RWPE2 (cell line): ENCODE results near the gene SNN.
A peak's percentile ranks its signal among the peaks of the same experiment; 100 is the strongest.

ENCODE experiments used
- ATAC-seq: fragments of 200-7000 bp; cut with Tn5 transposase; 3 replicates; pipeline ENCODE4 v1.9.1; 2021; ENCODE audit warnings: low read depth
- DNase-seq: peaks from one replicate; pipeline ENCODE4 v3.0.0-alpha.2; 2020; ENCODE audit warnings: low spot score
- H3K27ac ChIP-seq: fragments of 450-650 bp; 2 replicates; pipeline ENCODE4 v1.5.1; 2017; ENCODE audit warnings: mild to moderate bottlenecking; ENCODE audit not compliant: poor library complexity, severe bottlenecking
- H3K27me3 ChIP-seq: fragments of 250-450 bp; sonication (Bioruptor Pico); 2 replicates; pipeline ENCODE4 v1.5.1; 2021; ENCODE audit warnings: mild to moderate bottlenecking, moderate library complexity; ENCODE audit not compliant: insufficient read depth, poor library complexity, severe bottlenecking
- H3K36me3 ChIP-seq: fragments of 250-450 bp; sonication (Bioruptor Pico); 2 replicates; pipeline ENCODE4 v1.5.1; 2020; ENCODE audit warnings: low read depth, mild to moderate bottlenecking, moderate library complexity
- H3K4me1 ChIP-seq: fragments of 250-450 bp; sonication (Bioruptor Pico); 2 replicates; pipeline ENCODE4 v1.5.1; 2021; ENCODE audit warnings: mild to moderate bottlenecking, moderate library complexity; ENCODE audit not compliant: insufficient read depth, poor library complexity, severe bottlenecking
- H3K4me3 ChIP-seq: fragments of 250-450 bp; sonication (Bioruptor Pico); 2 replicates; pipeline ENCODE4 v1.5.1; 2021; ENCODE audit warnings: mild to moderate bottlenecking, moderate library complexity; ENCODE audit not compliant: severe bottlenecking
- H3K9me3 ChIP-seq: fragments of 250-450 bp; sonication (Bioruptor Pico); 2 replicates; pipeline ENCODE4 v1.5.1; 2021; ENCODE audit warnings: mild to moderate bottlenecking, moderate library complexity; ENCODE audit not compliant: severe bottlenecking
- CTCF ChIP-seq: fragments of 450-650 bp; IDR thresholded peaks from one replicate; pipeline ENCODE4 v1.5.1; 2017; ENCODE audit warnings: mild to moderate bottlenecking, moderate library complexity; ENCODE audit not compliant: poor library complexity, severe bottlenecking

SNN gene

GRCh38 chr16:11642765-11643116 is 25.5 kb upstream of the SNN start:
- peaks cover 18% of the 10 kb centered on the region for H3K4me1 ChIP-seq
- H3K9me3 ChIP-seq, result no peaks in the 10 kb centered on the region
- no peak overlapping the region for H3K27ac ChIP-seq
- no peak for DNase-seq
- no peaks in the 10 kb centered on the region for H3K36me3 ChIP-seq
- no peak overlapping the region for H3K4me3 ChIP-seq
- no peak for TF ChIP-seq CTCF
- no peak for ATAC-seq
- no peaks in the 10 kb centered on the region for H3K27me3 ChIP-seq

- Histone ChIP-seq H3K4me1 (no peaks in the 10 kb centered on the region), H3K27ac (no peak overlapping the region), H3K9me3 (no peaks in the 10 kb centered on the region), H3K36me3 (no peaks in the 10 kb centered on the region), H3K27me3 (no peaks in the 10 kb centered on the region), H3K4me3 (no peak overlapping the region)
- TF ChIP-seq CTCF, result no peak
- no peak for DNase-seq
- ATAC-seq, result no peak
Observed at GRCh38 chr16:11649276-11649675, 19.0 kb upstream of the SNN start.

GRCh38 chr16:11650641-11651591 is 17.3 kb upstream of the SNN start:
- no peaks in the 10 kb centered on the region for H3K4me1 ChIP-seq
- no peak overlapping the region for H3K4me3 ChIP-seq
- TF ChIP-seq CTCF, result no peak
- H3K36me3 ChIP-seq, result no peaks in the 10 kb centered on the region
- no peaks in the 10 kb centered on the region for H3K9me3 ChIP-seq
- ATAC-seq, result no peak
- no peaks in the 10 kb centered on the region for H3K27me3 ChIP-seq
- DNase-seq, result no peak
- no peak overlapping the region for H3K27ac ChIP-seq

- ATAC-seq (peak; percentile 56; the same call in 1 of the 3 replicates), DNase-seq (no peak)
- H3K9me3 ChIP-seq, result no peaks in the 10 kb centered on the region
- TF ChIP-seq CTCF, result no peak
- no peaks in the 10 kb centered on the region for H3K27me3 ChIP-seq
- no peak overlapping the region for H3K27ac ChIP-seq
- no peaks in the 10 kb centered on the region for H3K4me1 ChIP-seq
- no peak overlapping the region for H3K4me3 ChIP-seq
- no peaks in the 10 kb centered on the region for H3K36me3 ChIP-seq
Observed at GRCh38 chr16:11651796-11652195, 16.5 kb upstream of the SNN start.

- no peak for ATAC-seq
- H3K27me3 ChIP-seq, result no peaks in the 10 kb centered on the region
- H3K27ac ChIP-seq, result no peak overlapping the region
- H3K4me1 ChIP-seq, result peaks cover 16% of the 10 kb centered on the region
- no peaks in the 10 kb centered on the region for H3K36me3 ChIP-seq
- no peak for TF ChIP-seq CTCF
- DNase-seq, result no peak
- H3K4me3 ChIP-seq, result no peak overlapping the region
- H3K9me3 ChIP-seq, result no peaks in the 10 kb centered on the region
Observed at GRCh38 chr16:11655655-11656054, 12.6 kb upstream of the SNN start.
